ENCODE measurements around the gene ARSA.

The ARSA gene

DNA sequence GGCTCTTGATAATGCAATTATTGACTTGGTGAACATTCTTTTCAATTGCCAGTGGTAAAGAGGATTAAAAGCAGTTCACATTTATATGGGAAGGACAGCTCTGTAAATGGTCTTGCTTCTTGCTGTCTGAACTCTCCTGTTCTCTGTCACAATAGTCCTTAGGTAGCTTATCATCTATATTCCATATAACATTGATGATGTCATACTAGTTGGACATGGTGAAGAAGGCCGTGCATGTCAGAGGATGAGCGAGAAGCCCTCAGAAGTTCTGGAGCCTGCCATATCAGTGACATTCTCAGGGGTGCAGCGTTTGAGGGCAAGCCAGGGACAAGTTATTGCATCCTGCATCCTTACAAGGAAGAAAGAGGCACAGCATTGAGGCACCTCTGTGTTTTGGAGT lies 42.7 kb downstream of the ARSA start:
- Histone ChIP-seq H3K9me3 (ENCODE audit: control insufficient read depth, insufficient read depth, low read depth, low read length) (no peaks in the 10 kb centered on the region), H3K4me1 (ENCODE audit: control insufficient read depth, insufficient read depth, low read length) (peaks cover 3% of the 10 kb centered on the region; the same call in 1 of the 2 replicates), H3K27ac (ENCODE audit: extremely low read depth, low read depth, low read length) (no peak overlapping the region), H3K36me3 (ENCODE audit: control insufficient read depth in 2 of 2, insufficient read depth in 1 of 2, low read length in 2 of 2) (peaks cover 12 to 26% of the 10 kb centered on the region in 2 experiments), H3K4me3 (ENCODE audit: low read depth, low read length) (no peak overlapping the region)
- CTCF ChIA-PET: interaction anchor here (1.4 to 2.6 kb wide), 2 partner anchors 22 to 60 kb away, joined by 7 read pairs; partner anchors contain the start of genes SCO2 and SYCE3
- peak; percentile 77 for TF ChIP-seq ATF2 (tag by site-specific recombination; IDR thresholded peaks at IDR 0.05; ENCODE audit: low read depth)
- TF ChIP-seq ZNF629 (tag by site-specific recombination; IDR thresholded peaks at IDR 0.05): no peak
- POLR2A ChIA-PET: interaction anchor here (0.5 to 1.1 kb wide), 4 partner anchors 22 to 324 kb away, joined by 3 to 6 read pairs (median 4); partner anchors contain the start of genes MAPK12, SCO2 and SYCE3

DNA sequence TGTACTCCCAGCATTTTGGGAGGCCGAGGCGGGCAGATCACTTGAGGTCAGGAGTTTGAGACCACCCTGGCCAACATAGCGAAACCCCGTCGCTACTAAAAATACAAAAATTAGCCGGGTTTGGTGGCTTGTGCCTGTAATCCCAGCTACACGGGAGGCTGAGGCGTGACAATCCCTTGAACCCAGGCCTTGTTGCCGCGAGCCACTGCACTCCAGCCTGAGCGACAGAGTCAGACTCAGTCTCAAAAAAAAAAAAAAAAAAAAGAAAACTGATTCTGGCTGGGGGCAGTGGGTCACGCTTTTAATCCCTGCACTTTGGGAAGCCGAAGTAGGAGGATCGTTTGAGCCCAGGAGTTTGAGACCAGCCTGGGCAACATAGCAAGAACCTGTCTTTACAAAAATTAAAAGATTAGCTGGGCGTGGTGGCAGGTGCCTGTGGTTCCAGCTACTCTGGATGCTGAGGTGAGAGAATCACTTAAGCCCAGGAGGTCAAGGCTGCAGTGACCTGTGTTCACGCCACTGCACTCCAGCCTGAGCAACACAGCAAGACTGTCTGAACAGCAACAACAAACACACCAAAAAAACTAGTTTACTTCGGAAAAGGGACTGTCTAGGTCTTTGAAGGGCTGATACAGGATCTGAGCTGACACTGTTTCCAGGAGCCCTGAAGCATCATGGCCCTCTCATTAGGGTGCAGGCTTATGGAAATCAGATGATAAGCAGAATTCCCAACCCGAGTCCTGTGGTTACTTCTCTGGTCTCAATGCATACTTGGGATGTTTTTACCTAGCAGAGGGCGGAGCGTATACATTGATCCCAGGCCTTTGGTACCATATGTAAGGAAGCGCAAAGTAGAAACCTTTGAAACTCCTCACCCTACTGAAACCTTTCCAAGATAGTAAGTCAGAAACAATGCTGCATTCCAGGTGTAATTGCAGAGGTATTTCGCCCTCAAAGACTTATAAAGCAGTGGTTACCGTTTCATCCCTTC lies 43.6 kb downstream of the ARSA start:
- ChIA-PET POLR2A (interaction anchor here (0.5 to 2.5 kb wide), 9 partner anchors 19 to 323 kb away, joined by 3 to 16 read pairs (median 4); partner anchors contain the start of genes MAPK12, SCO2 and SYCE3), CTCF (interaction anchor here (0.6 to 2.6 kb wide), 3 partner anchors 21 to 59 kb away, joined by 3 to 7 read pairs (median 7); partner anchors contain the start of genes SCO2 and SYCE3)
- Histone ChIP-seq H3K36me3 (ENCODE audit: control insufficient read depth in 2 of 2, insufficient read depth in 1 of 2, low read length in 2 of 2) (peaks cover 15 to 34% of the 10 kb centered on the region in 2 experiments), H3K4me3 (ENCODE audit: low read depth, low read length) (no peak overlapping the region), H3K4me1 (ENCODE audit: control insufficient read depth, insufficient read depth, low read length) (peaks cover 3% of the 10 kb centered on the region; the same call in 1 of the 2 replicates), H3K9me3 (ENCODE audit: control insufficient read depth, insufficient read depth, low read depth, low read length) (no peaks in the 10 kb centered on the region), H3K27ac (ENCODE audit: extremely low read depth, low read depth, low read length) (no peak overlapping the region)
- no peak for TF ChIP-seq ZNF140 (tag by site-specific recombination; IDR thresholded peaks at IDR 0.05)
- no peak for TF ChIP-seq ZNF560 (tag by site-specific recombination; IDR thresholded peaks at IDR 0.05; ENCODE audit: borderline replicate concordance)
- TF ChIP-seq EGR2 (tag by site-specific recombination; IDR thresholded peaks at IDR 0.05; ENCODE audit: low read depth): no peak
- TF ChIP-seq FEZF1 (tag by site-specific recombination; IDR thresholded peaks at IDR 0.05): no peak
- no peak for TF ChIP-seq ZNF211 (tag by site-specific recombination; IDR thresholded peaks at IDR 0.05; ENCODE audit: low read depth)
- TF ChIP-seq ZBTB20 (tag by site-specific recombination; IDR thresholded peaks at IDR 0.05): no peak
- TF ChIP-seq ZBTB17 (tag by site-specific recombination; IDR thresholded peaks at IDR 0.05): no peak
- no peak for TF ChIP-seq REST (tag by site-specific recombination; IDR thresholded peaks at IDR 0.05)
- TF ChIP-seq OSR2 (tag by site-specific recombination; IDR thresholded peaks at IDR 0.05): no peak
- TF ChIP-seq, protein P1, sequence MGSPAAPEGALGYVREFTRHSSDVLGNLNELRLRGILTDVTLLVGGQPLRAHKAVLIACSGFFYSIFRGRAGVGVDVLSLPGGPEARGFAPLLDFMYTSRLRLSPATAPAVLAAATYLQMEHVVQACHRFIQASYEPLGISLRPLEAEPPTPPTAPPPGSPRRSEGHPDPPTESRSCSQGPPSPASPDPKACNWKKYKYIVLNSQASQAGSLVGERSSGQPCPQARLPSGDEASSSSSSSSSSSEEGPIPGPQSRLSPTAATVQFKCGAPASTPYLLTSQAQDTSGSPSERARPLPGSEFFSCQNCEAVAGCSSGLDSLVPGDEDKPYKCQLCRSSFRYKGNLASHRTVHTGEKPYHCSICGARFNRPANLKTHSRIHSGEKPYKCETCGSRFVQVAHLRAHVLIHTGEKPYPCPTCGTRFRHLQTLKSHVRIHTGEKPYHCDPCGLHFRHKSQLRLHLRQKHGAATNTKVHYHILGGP (tag by site-specific recombination; IDR thresholded peaks at IDR 0.05): no peak
- TF ChIP-seq, protein P2, sequence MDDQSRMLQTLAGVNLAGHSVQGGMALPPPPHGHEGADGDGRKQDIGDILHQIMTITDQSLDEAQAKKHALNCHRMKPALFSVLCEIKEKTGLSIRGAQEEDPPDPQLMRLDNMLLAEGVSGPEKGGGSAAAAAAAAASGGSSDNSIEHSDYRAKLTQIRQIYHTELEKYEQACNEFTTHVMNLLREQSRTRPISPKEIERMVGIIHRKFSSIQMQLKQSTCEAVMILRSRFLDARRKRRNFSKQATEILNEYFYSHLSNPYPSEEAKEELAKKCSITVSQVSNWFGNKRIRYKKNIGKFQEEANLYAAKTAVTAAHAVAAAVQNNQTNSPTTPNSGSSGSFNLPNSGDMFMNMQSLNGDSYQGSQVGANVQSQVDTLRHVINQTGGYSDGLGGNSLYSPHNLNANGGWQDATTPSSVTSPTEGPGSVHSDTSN (CRISPR knock-in tag; IDR thresholded peaks at IDR 0.05): no peak
- TF ChIP-seq, protein P3, sequence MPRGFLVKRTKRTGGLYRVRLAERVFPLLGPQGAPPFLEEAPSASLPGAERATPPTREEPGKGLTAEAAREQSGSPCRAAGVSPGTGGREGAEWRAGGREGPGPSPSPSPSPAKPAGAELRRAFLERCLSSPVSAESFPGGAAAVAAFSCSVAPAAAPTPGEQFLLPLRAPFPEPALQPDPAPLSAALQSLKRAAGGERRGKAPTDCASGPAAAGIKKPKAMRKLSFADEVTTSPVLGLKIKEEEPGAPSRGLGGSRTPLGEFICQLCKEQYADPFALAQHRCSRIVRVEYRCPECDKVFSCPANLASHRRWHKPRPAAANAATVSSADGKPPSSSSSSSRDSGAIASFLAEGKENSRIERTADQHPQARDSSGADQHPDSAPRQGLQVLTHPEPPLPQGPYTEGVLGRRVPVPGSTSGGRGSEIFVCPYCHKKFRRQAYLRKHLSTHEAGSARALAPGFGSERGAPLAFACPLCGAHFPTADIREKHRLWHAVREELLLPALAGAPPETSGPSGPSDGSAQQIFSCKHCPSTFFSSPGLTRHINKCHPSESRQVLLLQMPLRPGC (tag by site-specific recombination; IDR thresholded peaks at IDR 0.05): no peak
- TF ChIP-seq ZNF121 (tag by site-specific recombination; IDR thresholded peaks at IDR 0.05): no peak
- TF ChIP-seq KLF8 (tag by site-specific recombination; IDR thresholded peaks at IDR 0.05): no peak
- no peak for TF ChIP-seq KLF9 (tag by site-specific recombination; IDR thresholded peaks at IDR 0.05; ENCODE audit: low read depth)
- no peak for TF ChIP-seq YY1 (tag by site-specific recombination; IDR thresholded peaks at IDR 0.05)
- no peak for TF ChIP-seq ZNF362 (tag by site-specific recombination; IDR thresholded peaks at IDR 0.05)
- TF ChIP-seq ZNF768 (tag by site-specific recombination; IDR thresholded peaks at IDR 0.05): no peak
